Activated CD4-positive, alpha-beta T cell treated with anti-CD3 and anti-CD28 coated beads, Interleukin-2, Interleukin-4, amounts not matched to agents 100 ng/mL and 50 ng/mL, durations not matched to agents 16 hours and 8 hours (primary cell): ENCODE results near the gene GRIFIN.
A peak's percentile ranks its signal among the peaks of the same experiment; 100 is the strongest.

Source experiments
- DNase-seq: peaks from one replicate; pipeline ENCODE4 v3.0.0-alpha.2; 2020; ENCODE audit warnings: low spot score

GRIFIN gene, protein sequence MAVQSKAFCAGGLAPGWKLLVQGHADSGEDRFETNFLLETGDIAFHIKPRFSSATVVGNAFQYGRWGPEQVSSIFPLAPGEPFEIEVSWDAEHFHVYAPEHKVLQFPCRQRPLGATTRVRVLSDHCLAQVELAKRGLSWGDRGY

DNA sequence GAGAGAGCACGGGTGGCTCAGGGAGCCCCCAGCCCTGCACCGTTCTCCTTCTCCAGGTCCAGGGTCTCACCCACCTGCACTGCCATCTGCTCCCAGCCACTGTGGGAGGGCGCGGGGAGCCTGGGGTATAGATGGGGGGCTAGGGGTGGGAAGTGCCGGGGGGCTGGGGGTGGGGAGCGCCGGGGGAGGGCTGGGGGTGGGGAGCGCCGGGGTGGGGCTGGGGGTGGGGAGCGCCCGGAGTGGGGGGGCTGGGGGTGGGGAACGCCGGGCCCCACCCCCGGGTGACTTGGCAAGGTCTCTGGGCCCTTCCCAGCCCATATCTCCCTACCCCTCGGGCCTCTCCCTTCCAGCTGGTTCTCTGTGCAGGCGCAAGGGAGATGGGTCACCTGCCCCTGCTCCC is at the start of gene GRIFIN:
Gene GRIFIN (minus strand): TSS at position 101 of the 400 bp plus-strand sequence. CDS start 15 bp downstream, at position 86.
- DNase-seq, result no peak

DNA sequence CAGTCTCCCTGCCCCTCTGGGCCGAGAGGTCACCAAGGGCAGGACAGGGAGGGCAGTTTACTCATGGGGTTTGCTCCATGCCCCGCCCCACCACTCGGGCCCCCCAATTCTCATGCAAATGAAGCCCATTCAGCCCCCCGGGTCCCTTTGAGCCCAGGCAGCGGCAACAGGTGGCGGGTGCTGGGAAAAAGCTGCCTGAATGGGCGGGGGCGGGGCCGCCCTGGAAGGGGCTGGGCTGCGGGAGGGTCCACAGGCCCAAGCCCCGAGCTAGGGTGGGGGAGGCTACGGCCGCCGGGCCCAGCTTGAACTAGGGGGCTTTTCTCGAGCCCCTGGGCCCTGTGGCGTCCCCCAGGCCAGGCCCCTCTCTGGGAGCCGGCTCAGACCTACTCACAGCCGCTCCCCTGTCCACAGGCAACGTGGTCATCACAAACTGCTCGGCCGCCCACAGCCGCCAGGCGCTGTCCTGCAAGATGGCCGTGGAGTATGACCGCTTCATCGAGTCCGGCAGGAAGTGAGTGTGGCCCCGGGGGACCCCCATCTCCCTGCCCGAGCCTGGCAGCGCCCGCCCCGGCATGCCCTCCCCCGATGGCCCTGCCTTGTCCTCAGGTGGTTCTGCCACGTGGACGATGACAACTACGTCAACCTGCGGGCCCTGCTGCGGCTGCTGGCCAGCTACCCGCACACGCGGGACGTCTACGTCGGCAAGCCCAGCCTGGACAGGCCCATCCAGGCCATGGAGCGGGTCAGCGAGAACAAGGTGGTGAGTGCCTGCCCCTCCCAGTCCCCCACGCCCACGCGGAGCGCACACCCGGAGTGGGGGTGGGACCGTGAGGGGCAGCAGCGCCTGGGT is 48.8 kb upstream of the GRIFIN start:
- DNase-seq, result no peak

DNA sequence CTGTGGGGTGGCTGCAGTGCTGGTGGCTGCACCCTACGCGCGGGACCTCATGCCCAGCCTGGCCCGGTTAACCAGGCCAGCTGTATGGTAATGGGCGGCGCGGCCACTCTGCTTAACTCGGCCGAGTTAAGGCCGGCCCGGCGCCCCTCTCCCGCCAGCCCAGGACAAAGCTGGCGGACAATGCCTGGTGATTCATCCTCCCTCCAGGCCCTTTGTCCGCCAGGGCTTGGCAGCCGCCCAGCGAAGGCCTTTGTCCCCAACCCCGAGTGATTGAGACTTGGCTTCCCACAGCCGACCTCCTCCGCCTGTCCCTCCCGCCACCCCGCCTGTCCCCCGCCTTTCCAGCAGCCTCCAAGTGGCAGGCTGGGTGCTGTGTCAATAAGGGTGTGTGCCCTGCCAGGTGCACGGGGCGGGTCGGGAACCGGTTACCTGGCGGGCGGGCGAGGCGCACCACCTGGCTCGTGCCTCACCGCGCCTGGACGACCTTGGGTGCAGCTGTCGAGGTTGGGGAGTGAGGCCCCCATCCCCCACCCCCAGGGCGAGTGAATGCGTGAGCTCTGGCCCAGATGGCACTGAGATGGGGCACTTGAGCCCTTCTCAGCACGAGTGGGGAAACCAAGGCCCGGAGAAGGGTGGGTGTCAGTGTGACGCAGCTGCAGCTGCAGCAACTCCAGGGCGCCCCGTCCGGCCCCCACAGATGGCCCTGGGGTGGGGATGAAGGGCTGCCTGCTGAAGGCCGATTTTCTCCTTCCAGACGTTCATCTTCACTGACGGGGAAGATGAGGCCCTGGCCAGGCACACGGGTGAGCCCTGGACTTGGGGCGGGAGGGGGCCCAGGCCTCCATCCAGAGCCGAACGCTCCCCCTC is 48.0 kb upstream of the GRIFIN start:
- DNase-seq, result no peak

DNA sequence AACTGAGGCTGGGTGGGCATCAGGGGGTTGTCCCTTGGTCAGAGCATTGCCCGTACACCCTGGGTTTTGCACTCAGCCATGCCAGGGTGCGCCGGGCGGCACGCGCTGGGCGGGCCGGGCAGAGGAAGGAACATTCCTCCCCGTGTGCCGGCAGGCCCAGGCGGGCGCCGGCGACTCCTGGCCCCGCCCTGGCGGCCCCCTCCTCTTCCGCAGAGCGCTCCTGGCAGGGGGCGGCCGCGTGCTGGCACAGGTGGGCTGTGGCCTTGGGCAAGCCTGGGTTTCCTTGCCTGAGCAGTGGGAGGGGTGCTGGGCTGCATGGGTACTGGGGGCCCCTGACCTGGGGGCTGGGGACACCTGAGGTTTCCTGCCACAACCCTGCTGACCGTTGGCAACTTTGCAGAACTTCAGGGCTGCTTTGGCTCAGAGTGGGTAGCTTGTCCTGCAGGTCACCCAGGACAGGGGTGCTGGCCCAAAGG is 47.3 kb upstream of the GRIFIN start:
- no peak for DNase-seq

DNA sequence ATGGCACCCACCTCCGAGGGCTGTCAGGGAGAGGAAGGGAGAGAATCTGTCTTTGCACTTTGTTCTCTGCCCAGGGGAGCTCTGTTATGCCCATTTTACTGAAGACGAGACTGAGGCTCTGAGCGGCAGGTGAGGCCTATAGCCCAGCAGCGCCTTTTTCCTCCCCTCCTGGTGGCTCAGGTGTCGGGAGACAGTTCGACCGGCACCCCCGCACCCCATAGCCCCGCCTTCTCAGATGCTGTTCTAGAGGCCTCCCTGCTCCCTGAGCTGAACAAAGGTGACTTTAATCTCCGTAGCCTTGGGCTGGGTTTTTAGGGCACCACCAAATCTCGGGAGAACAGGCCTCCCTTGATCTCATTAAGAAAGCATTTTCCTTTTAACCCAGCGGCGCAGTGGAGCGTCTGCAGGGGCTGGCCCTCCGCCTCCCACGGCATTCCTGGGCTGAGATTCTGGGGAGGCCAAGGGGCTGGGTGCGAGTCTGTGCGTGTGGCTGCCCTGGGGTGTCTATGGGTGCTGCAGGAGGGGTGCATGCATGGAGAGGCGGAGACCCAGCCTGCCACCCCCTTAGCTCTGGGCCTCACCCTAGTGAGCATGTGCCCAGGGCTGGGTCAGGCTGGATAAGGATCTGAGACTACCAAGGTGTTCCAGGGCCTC is 46.7 kb upstream of the GRIFIN start:
- DNase-seq, result peak; percentile 51

DNA sequence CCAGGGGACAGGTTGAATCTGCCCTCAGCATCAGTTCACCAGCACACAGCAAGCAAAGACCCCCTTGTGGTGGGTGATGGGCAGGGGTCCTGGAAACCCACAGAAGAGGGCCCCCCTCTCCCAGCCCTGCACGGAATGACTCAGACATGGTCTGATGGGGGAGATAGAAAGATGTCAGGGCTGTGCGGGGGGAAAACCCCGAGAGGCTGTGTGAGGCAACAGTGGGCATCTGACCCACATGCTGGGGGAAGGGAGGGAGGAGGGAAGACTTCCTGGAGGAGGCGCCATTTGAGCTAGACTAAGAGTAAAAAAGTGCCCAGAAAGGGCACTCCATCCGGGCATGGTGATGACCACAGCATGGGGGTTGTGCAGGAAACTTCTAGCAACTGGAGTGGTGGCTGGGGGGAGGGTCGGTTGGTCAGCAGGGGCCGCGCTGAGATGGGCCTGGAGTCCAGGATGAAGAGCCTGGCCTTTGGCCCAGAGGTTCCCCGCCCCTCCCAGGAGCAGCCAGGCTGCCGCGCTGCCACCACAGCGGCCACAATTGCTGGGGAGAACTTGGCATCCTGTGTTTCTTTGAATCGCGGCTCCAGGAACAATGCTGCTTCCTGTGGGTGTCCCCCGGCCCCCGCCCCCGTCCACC is 45.9 kb upstream of the GRIFIN start:
- DNase-seq, result peak; percentile 90

DNA sequence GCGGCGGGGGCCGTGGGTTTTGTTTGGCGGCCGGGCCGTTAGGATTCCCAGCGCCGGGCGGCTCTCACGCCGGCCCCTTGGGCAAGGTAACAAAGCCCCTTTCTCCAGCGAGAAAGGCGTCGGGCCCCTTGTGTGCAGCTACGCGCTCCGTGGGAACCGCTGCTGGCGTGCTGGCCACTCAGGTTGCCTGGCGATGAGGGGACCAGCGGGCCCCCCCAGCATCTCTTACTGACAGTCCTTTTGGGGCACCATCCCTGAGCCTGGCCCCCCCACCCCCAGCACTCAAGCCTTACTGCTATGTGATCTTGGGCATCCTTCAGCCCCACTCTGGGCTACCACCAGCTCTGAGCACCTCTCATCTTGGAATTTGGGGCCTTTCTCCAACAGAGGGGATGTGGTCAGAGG is 45.1 kb upstream of the GRIFIN start:
- DNase-seq, result no peak

DNA sequence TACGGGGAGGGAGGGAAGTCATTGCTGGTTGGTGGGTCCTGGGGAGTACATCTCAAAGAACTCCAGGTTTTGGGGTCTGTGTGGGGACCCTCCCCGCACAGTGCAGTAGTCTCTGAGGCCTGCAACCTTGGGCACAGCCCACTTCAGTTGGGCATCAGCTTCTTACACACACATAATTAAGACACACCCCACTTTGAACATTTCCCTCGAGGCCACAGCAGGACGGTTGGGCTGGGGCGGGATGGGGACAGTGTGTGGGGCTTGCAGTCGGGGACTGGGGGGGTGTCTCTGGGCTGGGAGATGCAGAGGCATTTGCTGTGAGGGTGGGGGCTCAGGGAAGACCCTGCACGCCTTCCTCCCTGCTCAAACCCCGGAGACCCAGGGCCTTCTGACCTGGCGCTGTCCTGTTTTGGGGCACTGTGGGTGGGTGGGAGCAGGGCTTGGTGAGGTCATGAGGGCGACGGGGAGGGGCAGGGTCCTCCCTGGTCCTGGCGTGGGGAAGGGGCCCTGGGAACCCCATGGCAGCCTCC is 44.6 kb upstream of the GRIFIN start:
- peak; percentile 31 for DNase-seq

DNA sequence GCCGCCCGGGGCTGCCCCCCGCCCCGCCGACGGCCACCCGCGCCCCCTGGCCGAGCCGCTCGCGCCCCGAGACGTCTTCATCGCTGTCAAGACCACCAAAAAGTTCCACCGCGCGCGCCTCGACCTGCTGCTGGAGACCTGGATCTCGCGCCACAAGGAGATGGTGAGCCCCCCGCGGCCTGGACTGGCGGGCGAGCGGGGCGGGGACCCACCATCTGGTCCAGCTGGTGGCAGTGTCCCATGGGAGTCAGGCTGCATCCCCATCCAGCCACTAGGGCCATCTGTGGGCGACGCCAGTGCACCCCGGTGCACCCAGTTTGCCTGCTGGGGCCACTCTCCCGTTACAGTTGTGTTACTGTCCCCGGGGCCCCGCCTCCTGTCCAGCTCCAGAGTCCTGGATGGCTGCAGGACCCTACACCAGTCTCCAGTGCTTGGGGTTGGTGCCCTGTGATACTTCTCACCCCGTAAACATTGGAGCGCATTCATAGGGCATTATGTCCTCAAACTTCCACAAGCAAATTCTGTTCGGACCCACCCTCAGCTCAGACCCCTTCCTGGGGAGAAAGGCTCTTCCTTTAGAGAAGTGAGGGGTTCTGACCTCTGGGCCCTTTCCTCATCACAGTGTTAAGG is 44.0 kb upstream of the GRIFIN start:
- DNase-seq, result peak; percentile 40

DNA sequence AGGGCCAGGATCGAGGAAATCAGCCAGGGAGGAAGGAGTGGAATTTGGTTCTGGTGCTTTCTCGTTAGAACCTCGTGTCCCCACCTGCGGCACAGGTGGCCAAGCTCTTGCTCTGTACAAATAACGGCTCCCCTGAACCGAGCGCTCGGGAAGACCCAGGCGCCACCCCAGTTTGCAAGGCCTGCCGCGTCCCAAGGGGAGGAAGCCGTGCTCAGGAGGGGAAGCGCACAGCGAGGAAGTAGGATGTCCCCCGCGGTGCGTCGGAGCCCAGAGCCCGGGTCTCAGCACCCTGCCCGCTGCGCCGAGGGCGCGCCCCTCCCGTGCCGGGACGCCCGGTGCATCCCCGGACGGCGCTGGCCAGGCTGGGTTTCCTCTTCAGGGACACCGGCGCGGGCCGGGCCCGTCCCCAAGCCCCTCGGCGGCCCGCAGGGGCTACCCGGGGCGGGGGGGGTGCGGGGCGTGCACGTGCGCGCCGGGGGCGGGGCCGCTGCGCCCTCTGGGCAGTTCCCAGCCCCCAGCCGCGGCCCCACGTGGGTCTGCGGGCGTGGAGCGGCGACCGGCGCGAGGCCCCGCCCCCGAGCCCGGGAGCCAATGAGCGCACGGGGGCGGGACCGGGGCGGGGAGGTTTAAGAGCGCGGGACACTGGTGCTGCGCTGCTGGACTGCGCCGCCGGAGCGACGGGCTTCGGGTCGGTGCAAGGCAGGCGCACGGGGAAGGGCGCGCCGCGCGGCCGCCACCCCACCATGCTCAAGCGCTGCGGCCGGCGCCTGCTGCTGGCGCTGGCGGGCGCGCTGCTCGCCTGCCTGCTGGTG is 43.1 kb upstream of the GRIFIN start, which contains the start of gene LFNG:
Gene LFNG (plus strand): TSS at position 656 of the 812 bp plus-strand sequence. CDS start 88 bp downstream, at position 744.
- DNase-seq, result peak; percentile 89

DNA sequence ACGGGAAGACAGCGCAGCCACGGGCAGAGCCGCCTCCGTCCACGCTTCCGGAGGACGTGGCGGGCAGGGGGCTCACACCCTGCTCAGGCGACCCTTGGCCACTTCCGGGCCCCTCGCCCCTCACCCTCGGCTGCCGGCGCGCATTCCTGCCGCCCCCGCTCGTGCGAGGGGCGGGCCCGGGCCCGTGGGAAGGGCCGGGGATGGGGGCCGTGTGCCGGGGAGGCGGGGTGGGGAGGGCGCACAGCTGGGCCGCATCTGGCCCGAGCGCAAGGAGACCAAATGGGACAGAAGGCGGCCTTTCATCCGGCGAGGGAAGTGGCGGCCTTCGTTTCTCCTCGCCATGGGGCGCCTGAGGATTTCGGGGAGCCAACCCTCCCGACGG is 42.5 kb upstream of the GRIFIN start:
- no peak for DNase-seq

DNA sequence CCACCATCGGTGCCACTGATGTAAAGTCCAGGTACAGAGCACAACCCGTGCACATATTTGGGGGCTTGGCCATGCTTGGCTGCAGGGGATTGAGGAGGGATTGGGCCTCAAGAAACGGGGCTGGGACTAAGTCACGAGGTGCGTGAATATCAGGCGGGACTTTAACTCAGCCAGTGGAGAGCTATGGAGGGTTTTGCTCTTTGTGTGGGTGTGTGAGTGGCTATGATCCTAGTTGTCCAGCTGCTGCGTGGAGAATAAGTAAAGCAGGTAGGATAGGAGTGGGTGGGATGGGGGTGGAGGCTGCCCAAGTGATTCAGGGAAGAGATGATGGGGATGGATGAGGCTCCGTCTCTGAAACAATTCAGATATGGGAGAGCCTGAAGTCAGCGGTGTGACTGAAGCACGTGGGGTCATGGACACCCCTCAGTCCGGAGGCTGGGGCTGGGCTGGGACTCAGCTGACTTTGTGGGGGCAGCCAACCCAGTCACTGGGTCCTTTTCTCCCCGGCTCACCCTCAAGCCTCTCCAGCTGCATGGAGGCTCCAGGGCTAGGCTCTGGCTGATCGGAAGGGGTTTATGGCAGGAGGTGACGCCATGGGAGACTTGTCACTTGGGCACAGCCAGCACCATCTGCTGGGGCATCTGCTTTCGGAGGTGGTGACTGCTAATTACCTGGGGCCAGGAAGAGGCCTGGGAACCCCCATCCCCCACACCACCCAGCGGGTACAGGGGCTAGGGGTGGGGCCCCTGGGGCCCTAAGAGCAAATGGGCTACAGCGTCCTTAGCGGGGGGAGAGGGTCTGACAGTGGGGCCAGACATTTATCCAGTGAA is 41.7 kb upstream of the GRIFIN start:
- no peak for DNase-seq

DNA sequence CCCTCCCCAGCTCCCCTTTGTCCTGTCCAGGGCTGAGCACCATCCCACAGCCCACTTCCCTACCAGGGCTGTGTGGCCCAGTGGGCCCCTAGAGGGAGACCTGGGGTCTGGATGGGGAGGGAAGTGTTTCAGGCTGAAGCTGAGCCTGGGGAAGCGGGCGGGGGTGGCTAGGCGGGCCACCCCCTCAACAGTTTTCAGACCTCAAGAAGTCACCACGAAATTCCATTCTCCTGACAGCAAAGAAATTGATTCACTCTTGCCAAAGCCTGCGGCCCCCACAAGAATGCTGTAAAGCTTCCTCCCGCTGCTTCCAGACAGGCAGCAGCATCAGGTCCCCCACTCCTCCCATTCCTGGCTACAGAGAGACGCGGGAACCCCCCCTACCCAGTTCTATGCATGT is 40.8 kb upstream of the GRIFIN start:
- no peak for DNase-seq

DNA sequence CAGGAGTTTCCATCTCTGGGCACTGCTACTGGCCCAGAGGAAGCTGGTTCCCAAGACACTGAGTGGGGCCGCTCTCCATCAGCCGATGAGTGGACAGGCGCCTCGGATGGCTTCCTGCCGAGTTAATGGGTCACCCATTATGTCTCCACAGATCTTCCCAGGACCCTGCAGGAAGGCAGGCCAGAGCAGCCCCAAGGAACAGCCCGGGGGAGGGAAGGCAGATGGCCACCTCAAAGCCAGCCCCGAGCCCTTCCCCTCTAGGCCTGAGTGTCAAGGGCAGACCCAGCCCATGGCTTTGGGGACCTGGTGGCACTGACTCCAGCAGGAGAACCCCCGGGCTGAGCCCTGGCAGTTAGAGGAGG is 40.0 kb upstream of the GRIFIN start:
- no peak for DNase-seq

DNA sequence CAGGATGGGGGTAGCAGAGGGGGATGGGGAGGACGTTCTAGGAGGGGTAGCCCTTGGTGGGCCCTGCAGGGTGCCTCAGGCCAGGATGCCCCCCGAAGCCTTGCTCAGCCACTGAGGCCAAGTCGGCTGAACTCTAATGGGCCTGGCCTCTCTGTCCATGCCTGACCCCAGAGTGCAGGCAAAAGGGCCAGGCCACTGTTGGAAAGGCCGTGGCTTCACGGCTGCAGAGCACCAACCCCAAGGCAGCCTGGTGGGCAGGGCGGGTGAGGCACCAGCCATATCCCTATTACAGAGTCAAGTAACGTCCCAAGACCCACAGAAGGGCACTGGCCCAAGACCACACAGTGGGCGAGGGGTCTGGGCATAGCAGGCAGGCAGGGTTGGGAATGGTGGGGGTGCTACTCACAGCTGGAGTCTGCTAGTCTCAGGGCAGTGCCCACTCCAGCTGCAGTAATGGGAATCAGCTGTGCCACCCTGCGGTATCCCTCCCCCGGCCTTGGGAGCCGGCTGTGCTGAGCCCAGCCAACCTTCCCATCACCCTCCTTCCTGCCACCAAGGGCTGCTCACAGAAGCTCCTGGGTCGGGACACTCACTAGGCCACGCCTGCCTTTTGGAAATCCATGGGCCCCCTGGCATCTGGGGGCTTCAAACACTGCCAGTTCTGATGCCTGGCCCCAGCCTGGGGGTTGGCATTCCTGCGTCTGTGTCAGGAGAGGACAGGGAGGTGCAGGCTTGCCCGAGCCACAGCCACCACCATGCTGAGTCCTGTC is 39.4 kb upstream of the GRIFIN start:
- DNase-seq, result no peak

DNA sequence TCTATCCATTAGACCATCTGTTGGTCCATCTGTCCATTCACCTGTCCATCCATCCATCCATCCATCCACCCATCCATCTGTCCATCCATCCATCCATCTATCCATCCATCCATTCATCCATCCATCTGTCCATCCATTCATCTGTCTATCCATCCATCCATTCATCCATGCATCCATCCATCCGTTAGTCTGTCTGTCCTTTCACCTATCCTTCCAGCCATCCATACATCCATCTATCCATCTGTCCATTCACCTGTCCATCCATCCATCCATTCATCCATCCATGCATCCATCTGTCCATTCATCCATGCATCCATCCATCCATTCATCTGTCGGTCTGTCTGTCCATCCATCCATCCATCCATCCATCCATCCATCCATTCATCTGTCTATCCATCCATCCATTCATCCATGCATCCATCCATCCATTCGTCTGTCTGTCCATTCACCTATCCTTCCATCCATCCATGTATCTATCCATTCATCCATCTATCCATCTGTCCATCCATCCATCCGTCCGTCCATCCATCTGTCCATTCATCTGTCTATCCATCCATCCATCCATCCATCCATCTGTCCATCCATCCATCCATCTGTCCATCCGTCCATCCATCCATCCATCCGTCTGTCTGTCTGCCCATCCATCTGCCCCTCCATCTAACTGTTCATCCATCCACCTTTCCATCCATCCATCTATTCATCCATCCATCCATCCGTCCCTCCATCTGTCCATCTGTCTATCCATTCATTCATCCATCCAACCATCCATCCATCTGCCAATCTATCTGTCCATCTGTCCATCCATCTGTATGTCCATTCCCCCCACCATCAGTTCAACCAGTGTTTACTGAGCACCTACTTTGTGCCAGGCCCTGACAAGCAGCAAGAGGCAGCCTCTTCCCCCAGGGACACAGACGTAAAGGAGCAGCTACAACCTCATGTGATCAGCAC is 38.5 kb upstream of the GRIFIN start:
- no peak for DNase-seq

DNA sequence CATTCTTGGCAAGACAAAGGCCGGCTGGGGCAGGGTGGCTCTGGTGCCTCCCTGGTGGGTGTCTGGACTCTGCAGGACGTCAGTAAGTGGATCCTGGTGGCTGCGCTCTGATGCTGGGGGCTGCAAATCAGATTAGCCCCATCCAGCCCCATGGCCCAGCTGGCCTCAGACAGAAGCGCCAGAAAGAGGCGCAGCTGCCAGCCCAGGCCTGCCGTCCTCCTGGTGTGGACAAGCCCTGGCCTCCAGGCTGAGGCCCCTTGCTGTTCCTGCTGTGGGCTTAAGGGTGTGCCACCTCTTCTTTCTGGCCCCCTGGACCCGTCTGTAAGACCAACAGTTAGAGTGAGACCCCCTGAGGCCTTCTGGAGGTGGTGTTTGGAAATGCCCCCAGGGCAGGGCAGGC is 37.5 kb upstream of the GRIFIN start:
- DNase-seq, result no peak
